Esophagus (tissue), 2 donors: ENCODE data around the gene SLC23A1. TPM values are rescaled to one million over a fixed set of nuclear protein-coding genes. Genes with fewer than 3 reads are reported as not detected.
A peak's percentile ranks its signal among the peaks of the same experiment; 100 is the strongest.
"Not testable (repeated sequence)": the region's sequence is repeated elsewhere in the genome, so short reads cannot be mapped to it uniquely, and the experiment has no call there.

Source experiments
- H3K27ac ChIP-seq, 2 donors: one replicate each; pipeline ENCODE4 v1.5.1; 2013; ENCODE audit warnings: low read depth in 2 of 2, mild to moderate bottlenecking in 2 of 2, inconsistent platforms in 1 of 2, low read length in 1 of 2, moderate library complexity in 1 of 2
- H3K27me3 ChIP-seq, 2 donors: one replicate each; pipeline ENCODE4 v1.6.1; 2013; ENCODE audit warnings: low read length in 2 of 2, control low read depth in 1 of 2, mild to moderate bottlenecking in 1 of 2; ENCODE audit not compliant: insufficient read depth in 2 of 2, control insufficient read depth in 1 of 2
- H3K36me3 ChIP-seq, 2 donors: one replicate each; pipeline ENCODE4 v1.6.1; 2013; ENCODE audit warnings: low read length in 1 of 2; ENCODE audit not compliant: control insufficient read depth in 2 of 2, insufficient read depth in 2 of 2
- H3K4me1 ChIP-seq, 2 donors: one replicate each; pipeline ENCODE4 v1.6.1; 2013; ENCODE audit warnings: low read length in 1 of 2; ENCODE audit not compliant: control insufficient read depth in 2 of 2, insufficient read depth in 2 of 2
- H3K4me3 ChIP-seq, 2 donors: one replicate each; pipeline ENCODE4 v1.5.1; 2013; ENCODE audit warnings: low read length in 2 of 2, mild to moderate bottlenecking in 2 of 2, low read depth in 1 of 2, moderate library complexity in 1 of 2
- H3K9me3 ChIP-seq, 2 donors: one replicate each; pipeline ENCODE4 v1.6.1; 2013; ENCODE audit warnings: mild to moderate bottlenecking in 2 of 2, low read depth in 1 of 2, low read length in 1 of 2, moderate library complexity in 1 of 2; ENCODE audit not compliant: control insufficient read depth in 2 of 2, insufficient read depth in 1 of 2
- WGBS, 2 donors: extraction: QIAGEN DNeasy Blood & Tissue Kit; methylation state at CpG; one replicate each; pipeline ENCODE4 v1.1.7; 2013; 5-methylcytosine and 5-hydroxymethylcytosine counted together
- polyA plus RNA-seq, 2 donors: library from polyadenylated mRNA; stranded (reverse); fragments of 200-250 nt; gene quantifications; one replicate each; pipeline ENCODE4 v1.2.3, GENCODE V29; 2013
- donor health status: healthy with polysubstance abuse.
- donor health status: Bipolar disorder and iron deficiency.

The SLC23A1 gene
- polyA plus RNA-seq, 2 donors, result 0.01 to 0.12 TPM

DNA sequence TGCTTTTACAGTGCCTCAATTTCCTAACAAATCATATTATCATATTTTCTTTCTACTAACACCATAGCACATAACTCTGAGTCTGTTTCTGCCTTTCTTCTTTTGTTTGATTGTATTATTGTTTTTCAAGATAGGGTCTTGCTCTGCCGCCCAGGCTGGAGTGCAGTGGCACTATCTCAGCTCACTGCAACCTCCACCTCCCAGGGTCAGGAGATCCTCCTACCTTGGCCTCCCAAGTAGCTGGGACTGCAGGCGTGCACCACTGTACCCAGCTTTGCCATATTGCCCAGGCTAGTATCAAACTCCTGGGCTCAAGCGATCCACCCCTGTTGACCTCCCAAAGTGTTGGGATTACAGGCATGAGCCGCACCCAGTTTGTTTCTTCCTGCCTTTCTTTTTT lies 22.7 kb downstream of the SLC23A1 start:
- Histone ChIP-seq H3K4me3 (no peak overlapping the region), H3K4me1 (no peaks in the 10 kb centered on the region), H3K27me3 (no peaks in the 10 kb centered on the region), H3K27ac (no peak overlapping the region), H3K9me3 (no peaks in the 10 kb centered on the region), H3K36me3 (peaks cover 0 to 5% of the 10 kb centered on the region in 2 donors)
- WGBS, 2 donors, result 95% methylated on average over 4 of the region's 4 CpGs

DNA sequence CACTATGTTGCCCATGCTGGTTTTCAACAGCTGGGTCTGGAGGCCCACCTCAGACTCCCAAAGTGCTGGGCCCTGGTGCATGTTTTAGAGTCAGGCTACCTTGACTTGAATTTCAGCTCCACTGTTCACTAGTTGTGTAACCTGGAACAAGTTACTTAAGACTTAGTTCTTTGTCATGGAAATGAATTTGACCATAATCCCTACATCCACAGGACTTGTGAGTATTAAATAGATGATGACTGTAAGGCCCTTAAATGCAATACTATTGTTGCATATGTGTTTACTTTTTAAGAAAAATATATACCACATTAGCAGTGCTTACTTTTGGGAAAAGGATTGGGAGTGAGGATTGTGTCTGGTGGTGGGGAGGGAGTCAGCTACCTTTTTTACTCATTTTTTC lies 25.0 kb downstream of the SLC23A1 start:
- no peak overlapping the region for H3K27ac ChIP-seq
- H3K4me1 ChIP-seq, result no peaks in the 10 kb centered on the region
- no peak overlapping the region for H3K4me3 ChIP-seq
- no peaks in the 10 kb centered on the region for H3K27me3 ChIP-seq
- H3K36me3 ChIP-seq, result no peaks in the 10 kb centered on the region
- no peaks in the 10 kb centered on the region for H3K9me3 ChIP-seq

DNA sequence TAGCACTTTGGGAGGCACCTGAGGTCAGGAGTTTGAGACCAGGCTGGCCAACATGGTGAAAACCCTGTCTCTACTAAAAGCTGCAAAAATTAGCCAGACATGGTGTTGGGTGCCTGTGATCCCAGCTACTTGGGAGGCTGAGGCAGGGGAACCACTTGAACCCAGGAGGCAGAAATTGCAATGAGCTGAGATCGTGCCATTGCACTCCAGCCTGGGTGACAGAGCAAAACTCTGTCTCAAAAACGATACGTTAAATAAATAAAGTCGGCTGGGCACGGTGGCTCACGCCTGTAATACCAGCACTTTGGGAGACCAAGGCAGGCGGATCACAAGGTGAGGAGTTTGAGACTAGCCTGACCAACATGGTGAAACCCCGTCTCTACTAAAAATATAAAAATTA lies 27.2 kb downstream of the SLC23A1 start:
- not testable (repeated sequence) for H3K27ac ChIP-seq, H3K36me3 ChIP-seq, H3K9me3 ChIP-seq, H3K27me3 ChIP-seq, H3K4me1 ChIP-seq, H3K4me3 ChIP-seq
- WGBS, 2 donors, result 95 to 99% methylated on average over 8 of the region's 8 CpGs

DNA sequence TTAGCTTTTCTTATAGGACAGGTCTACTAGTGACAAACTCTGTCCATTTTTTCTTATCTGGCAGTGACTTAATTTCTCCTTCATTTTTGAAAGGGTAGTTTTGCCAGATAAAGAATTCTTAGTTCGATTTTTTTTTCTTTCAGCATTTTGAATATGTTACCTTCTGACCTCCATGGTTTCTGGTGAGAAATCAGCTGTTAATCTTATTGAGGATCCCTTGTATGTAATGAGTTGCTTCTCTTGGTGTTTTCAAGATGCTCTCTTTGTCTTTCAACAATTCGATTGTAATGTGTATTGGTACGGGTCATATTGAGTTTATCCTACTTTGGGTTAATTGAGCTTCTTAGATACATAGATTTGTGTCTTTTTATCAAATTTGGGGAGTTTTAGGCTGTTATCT lies 28.9 kb downstream of the SLC23A1 start:
- H3K9me3 ChIP-seq, result no peaks in the 10 kb centered on the region
- no peaks in the 10 kb centered on the region for H3K27me3 ChIP-seq
- no peaks in the 10 kb centered on the region for H3K4me1 ChIP-seq
- 90 to 94% methylated on average over 3 of the region's 3 CpGs for WGBS, 2 donors
- H3K4me3 ChIP-seq, result no peak overlapping the region
- H3K36me3 ChIP-seq, result no peaks in the 10 kb centered on the region
- H3K27ac ChIP-seq, result no peak overlapping the region

DNA sequence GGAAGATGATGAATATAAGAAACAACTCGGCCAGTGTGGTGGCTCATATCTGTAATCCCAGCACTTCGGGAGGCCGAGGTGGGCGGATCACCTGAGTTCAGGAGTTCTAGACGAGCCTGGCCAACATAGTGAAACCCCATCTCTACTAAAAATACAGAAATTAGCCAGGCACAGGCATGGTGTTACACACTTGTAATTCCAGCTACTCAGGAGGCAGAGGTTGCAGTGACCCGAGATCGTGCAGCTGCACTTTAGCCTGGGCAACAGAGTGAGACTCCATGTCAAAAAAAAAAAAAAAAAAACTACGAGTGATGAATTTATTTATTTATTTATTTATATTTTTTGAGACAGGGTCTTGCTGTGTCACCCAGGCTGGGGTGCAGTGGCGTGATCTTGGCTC lies 35.2 kb downstream of the SLC23A1 start:
- WGBS, 2 donors, result 90 to 94% methylated on average over 9 of the region's 9 CpGs
- not testable (repeated sequence) for H3K4me1 ChIP-seq

DNA sequence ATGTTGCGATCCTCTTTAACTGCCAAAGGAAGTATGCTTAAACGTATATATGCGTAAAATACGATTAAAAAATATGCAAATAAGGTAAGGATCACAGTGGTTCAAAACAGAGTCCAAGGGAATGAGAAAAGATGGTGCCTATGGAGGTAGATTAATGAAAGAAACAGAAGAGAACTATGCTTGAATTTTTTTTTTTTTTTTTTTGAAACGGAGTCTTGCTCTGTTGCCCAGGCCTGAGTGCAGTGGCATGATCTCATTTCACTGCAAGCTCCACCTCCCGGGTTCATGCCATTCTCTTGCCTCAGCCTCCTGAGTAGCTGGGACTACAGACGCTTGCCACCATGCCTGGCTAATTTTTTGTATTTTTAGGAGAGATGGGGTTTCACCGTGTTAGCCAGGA lies 37.7 kb downstream of the SLC23A1 start:
- 95 to 98% methylated on average over 8 of the region's 8 CpGs for WGBS, 2 donors
- not testable (repeated sequence) for H3K27ac ChIP-seq, H3K9me3 ChIP-seq, H3K27me3 ChIP-seq, H3K4me1 ChIP-seq, H3K36me3 ChIP-seq, H3K4me3 ChIP-seq

More for the DNA sequence above, 35.2 kb downstream of the SLC23A1 start:
- H3K36me3 ChIP-seq, H3K9me3 ChIP-seq, H3K27me3 ChIP-seq, H3K4me3 ChIP-seq, H3K27ac ChIP-seq: not testable (repeated sequence)

DNA sequence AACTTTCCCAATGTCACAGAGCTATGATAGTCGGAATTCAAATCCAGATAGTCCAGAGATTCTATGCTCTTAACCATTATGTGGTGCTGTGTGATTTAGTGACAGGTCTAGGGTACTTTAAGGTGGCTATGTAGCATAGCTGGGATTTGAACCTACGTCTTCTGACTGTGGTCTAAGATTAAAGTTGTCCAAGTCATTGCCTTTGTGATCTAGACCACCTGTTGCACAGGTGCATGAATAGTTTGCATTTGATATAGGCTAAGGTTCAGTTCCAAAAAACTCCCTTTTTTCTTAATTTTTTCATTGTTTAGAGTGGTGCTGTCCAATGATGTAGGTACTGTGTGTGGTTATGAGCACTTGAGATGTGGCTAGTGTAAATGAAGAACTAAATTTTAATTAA lies 38.9 kb downstream of the SLC23A1 start:
- H3K4me3 ChIP-seq, result no peak overlapping the region
- H3K4me1 ChIP-seq, result no peaks in the 10 kb centered on the region
- H3K27ac ChIP-seq, result no peak overlapping the region
- no peaks in the 10 kb centered on the region for H3K27me3 ChIP-seq
- no peaks in the 10 kb centered on the region for H3K9me3 ChIP-seq
- WGBS, 2 donors, result 67 to 79% methylated on average over 2 of the region's 2 CpGs
- no peaks in the 10 kb centered on the region for H3K36me3 ChIP-seq

DNA sequence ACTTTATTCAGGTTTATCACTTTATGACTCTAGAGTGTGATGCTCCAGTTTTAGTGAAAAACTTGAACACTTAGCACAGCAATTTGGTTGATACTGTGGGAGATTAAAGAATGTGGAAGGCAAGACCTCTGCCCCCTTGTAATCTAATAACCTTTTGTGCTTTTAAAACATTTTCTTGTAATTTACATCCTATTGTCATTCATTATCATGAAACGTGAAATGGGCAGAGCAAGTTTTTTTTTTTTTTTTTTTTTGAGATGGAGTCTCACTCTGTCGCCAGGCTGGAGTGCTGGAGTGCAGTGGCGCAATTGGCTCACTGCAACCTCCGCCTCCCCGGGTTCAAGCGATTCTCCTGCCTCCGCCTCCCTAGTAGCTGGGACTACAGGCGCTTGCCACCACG lies 39.6 kb downstream of the SLC23A1 start:
- 79 to 83% methylated on average over 9 of the region's 9 CpGs for WGBS, 2 donors
- H3K4me1 ChIP-seq, result no peaks in the 10 kb centered on the region
- no peak overlapping the region for H3K27ac ChIP-seq
- H3K36me3 ChIP-seq, result no peaks in the 10 kb centered on the region
- H3K4me3 ChIP-seq, result peak overlapping the region in 1 of 2 donors; percentile 83
- H3K9me3 ChIP-seq, result no peaks in the 10 kb centered on the region
- no peaks in the 10 kb centered on the region for H3K27me3 ChIP-seq

DNA sequence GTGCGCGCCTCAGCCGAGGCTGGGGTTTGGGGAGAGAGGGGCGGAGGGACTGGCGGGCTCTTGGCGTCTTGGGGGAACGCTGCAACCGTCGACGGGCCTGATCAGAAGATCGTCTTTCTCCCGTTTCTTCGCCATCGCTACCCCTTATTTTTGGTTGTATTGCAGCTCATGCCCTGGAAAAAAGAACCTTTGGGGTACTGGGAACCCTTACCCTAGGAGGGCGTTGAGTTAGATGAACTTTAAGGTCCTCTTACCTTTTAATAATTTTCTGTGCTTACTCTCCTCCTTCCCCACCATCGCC lies 40.7 kb downstream of the SLC23A1 start:
- 1% methylated on average over 16 of the region's 16 CpGs for WGBS, 2 donors
- no peaks in the 10 kb centered on the region for H3K9me3 ChIP-seq
- peak overlapping the region; percentile 97 to 99 for H3K27ac ChIP-seq
- no peaks in the 10 kb centered on the region for H3K36me3 ChIP-seq
- H3K27me3 ChIP-seq, result no peaks in the 10 kb centered on the region
- peak overlapping the region; percentile 83 to 92 for H3K4me3 ChIP-seq
- H3K4me1 ChIP-seq, result no peaks in the 10 kb centered on the region

DNA sequence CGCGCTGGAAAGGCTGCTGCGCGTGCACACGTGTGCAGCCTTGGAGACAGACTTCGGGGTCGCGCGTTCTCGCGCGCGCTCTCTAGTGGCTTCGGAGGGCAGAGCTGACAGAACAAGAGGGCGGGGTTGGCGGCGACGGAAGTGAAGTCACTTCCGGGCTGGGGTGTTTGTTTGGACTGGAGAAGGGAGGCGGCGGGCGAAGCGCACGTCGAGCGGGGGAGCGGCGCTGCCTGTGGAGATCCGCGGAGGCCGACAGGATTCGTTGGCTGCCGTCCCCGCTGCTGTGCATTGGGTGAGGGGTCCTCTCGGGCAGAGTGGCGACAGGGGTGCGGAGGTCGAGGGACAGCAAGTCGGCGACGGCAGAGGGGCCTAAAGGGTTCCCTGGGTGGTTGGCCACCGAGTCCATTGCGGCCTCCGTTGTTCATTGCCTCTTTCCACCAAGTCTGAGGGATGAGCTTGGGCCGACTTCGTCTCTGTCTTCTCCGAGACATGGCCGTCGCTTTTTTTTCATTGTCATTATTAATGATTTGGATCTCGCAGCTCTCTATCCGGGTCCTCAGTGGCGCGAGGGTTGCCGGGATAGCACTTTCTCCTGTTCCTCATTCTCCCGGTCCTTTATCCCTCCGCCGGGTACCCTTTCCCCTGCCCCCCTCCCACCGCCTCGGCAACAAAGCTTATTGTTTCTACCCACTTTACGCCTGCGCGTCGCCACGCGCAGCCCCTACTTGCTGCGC lies 41.2 kb downstream of the SLC23A1 start, which contains the start of gene PAIP2:
Gene PAIP2, plus strand, starts transcription at position 166 of the 734 bp plus-strand sequence. CDS start 21,931 bp downstream, outside the sequence.
- 0% methylated on average over 61 to 66 of the region's 66 CpGs for WGBS, 2 donors

More for the DNA sequence above, 41.2 kb downstream of the SLC23A1 start, which contains the start of gene PAIP2:
- H3K9me3 ChIP-seq, result no peaks in the 10 kb centered on the region
- no peaks in the 10 kb centered on the region for H3K4me1 ChIP-seq
- no peaks in the 10 kb centered on the region for H3K27me3 ChIP-seq
- peak within 1 kb of the TSS; percentile 83 to 92 for H3K4me3 ChIP-seq
- no peaks in the 10 kb centered on the region for H3K36me3 ChIP-seq
- peak within 1 kb of the TSS; percentile 97 to 99 for H3K27ac ChIP-seq
